HK-2 (cell line): Measurements from ENCODE around the gene MTMR12.

Source experiments
- DNase-seq: peaks from one replicate; pipeline ENCODE4 v3.0.0-alpha.2; 2018; ENCODE audit not compliant: unreplicated experiment

Gene MTMR12, protein sequence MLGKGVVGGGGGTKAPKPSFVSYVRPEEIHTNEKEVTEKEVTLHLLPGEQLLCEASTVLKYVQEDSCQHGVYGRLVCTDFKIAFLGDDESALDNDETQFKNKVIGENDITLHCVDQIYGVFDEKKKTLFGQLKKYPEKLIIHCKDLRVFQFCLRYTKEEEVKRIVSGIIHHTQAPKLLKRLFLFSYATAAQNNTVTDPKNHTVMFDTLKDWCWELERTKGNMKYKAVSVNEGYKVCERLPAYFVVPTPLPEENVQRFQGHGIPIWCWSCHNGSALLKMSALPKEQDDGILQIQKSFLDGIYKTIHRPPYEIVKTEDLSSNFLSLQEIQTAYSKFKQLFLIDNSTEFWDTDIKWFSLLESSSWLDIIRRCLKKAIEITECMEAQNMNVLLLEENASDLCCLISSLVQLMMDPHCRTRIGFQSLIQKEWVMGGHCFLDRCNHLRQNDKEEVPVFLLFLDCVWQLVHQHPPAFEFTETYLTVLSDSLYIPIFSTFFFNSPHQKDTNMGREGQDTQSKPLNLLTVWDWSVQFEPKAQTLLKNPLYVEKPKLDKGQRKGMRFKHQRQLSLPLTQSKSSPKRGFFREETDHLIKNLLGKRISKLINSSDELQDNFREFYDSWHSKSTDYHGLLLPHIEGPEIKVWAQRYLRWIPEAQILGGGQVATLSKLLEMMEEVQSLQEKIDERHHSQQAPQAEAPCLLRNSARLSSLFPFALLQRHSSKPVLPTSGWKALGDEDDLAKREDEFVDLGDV

GRCh38 chr5:32312595-32313332, at the start of gene MTMR12:
TSS of gene MTMR12 (minus strand) at chr5:32312939. CDS start at chr5:32312838, 101 bp downstream.
- peak; percentile 99 for DNase-seq

DNA sequence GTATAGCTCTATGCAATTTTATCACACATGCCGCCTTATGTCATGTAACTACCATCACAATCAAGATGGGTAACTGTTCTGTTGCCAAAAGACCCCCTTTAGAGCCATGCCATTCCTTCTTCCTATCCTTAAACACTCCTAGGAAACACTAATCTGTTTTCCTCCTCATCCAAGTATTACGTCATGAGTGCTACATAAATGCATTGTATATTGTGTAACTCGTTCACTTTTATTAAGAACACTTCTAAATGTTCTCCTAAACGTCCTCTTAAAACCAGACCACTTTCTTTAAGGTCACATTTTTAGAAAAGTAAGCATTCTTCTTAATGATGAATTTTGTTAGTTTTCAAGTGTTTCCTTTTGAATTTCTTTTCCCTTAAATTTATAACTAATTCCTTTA, 49.8 kb upstream of the MTMR12 start:
- no peak for DNase-seq

DNA sequence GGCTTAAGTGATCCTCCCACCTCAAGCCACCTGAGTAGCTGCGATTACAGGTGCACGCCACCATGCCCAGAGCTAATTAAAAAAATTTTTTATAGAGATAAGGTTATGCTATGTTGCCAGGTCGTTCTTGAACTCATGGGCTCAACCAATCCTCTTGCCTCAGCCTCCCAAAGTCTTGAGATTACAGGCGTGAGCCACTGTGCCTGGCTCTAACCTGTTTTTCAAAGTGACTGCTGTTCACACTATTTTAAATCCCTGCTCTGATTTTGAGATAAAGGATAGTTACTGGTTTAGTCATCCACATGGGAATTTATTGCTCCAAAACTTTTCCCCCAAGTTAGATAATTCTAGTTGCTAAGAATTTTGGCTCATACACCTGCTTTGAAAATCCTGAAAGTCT, 48.2 kb upstream of the MTMR12 start:
- DNase-seq, result no peak

- DNase-seq, result no peak
These were observed 45.9 kb upstream of the MTMR12 start for GRCh38 chr5:32358611-32359010.

DNA sequence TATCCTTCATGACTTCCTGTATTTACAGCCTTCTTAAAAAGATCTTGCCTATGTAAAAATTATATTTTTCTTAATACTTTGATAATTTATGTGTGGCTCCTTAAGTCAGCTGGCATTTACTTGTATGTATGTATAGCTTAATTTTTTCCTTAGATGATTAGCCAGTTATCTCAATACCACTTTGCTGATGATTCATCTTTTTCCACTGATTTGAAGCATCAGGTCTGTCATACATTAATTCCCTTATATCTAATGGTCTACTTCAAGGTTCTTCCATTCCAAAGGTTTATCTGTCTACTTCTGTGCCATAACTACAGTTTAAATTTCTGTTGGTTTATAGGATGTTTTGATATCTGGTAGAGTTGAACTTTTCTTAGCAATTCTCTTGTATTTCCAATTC, 44.9 kb upstream of the MTMR12 start:
- no peak for DNase-seq

- no peak for DNase-seq
These were observed 42.9 kb upstream of the MTMR12 start for GRCh38 chr5:32355686-32356085.

DNA sequence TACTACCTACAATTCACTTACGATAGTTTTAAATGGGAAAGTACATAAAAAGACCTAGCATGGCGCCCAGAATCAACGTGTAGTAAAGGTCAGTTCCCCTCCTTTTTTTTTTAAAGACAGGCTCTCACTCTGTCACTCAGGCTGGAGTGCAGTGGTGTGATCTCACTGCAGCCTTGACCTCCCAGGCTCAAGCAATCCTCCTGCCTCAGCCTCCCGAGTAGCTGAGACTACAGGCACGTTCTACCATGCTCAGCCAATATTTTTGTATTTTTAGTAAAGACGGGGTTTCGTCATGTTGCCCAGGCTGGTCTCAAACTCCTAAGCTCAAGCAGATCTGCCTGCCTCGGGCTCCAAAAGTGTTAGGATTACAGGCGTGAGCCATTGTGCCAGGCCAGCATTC, 40.7 kb upstream of the MTMR12 start:
- no peak for DNase-seq

DNA sequence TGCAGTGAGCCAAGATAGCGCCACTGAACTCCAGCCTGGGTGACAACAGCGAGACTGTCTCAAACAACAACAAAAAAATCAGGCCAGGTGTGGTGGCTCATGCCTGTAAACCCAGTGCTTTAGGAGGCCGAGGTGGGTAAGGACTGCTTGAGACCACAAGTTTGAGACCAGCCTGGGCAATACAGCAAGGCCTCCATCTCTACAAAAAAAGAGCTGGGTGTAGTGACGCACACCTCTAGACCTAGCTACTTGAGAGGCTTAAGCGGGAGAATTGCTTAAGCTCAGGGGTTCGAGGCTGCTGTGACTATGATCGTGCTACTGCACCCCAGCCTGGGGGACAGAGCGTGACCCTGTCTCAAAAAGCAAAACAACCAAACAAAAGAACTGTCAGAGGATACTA, 39.9 kb upstream of the MTMR12 start:
- DNase-seq, result no peak

GRCh38 chr5:32346869-32347268, 34.1 kb upstream of the MTMR12 start:
- no peak for DNase-seq

DNA sequence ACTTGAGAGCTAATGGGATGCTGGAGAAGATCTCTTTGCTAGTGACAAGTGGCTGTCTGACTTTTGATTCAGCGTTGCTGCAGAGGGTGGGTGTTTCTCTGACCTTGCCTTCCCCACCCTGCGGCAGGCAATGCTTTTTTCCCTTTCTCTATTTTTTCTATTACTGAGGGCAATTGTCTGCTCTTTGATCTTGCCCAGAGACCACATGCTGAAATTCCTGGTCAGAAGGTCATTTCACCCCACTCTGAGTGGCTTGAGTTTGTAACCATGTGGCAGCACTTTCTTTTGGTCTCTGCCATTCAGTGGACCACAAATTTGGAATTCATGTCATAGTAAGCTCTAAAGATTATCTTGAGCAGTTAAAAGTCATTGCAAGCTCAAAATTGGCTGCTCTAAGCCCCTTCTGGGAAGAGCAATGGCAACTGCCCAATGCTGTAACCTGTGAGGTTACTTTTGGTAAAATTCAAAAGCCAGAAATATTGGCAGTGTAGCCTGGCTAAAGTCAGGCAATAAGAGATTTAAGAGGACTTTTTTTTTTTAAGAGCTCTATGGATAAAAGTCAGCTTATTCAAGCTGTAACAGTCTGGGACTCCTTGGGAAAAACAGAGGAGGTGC, 30.4 kb upstream of the MTMR12 start:
- no peak for DNase-seq

- no peak for DNase-seq
These were observed 29.9 kb upstream of the MTMR12 start for GRCh38 chr5:32342656-32343055.

- no peak for DNase-seq
These were observed 27.1 kb upstream of the MTMR12 start for GRCh38 chr5:32339878-32340277.

GRCh38 chr5:32339198-32339597, 26.5 kb upstream of the MTMR12 start:
- DNase-seq, result no peak

DNA sequence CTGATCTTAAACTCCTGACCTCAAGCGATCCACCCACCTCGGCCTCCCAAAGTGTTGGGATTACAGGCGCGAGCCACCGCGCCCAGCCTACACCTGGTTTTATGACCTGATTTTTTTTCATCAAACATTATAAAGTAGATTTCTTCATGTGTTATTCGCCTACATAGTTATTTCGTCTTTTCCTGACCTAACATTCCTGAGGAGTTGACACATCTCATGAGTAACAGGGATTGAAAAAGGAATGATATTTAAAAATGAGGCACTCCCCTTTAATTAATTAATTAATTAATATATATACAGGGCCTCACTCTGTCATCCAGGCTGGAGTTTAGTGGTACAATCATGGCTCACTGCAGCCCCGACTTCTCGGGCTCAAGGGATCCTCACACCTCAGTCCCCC, 20.2 kb upstream of the MTMR12 start:
- DNase-seq, result no peak

DNA sequence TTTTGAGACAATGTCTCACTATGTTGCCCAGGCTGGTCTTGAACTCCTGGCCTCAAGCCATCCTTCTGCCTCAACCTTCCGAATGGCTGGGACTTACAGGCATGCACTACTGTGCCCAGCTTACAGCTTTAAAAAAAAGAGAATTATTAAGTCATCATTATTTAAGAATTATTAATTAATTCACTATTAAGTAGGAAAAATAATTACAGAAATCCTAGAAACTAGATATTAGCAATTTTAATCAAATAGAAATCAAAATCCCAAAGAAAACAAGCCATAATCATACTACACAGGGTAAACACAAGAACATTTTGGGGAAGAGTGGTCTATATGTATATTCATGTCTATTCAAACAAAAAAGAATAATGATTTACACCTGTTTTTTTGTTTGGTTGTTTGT, 19.6 kb upstream of the MTMR12 start:
- no peak for DNase-seq

- no peak for DNase-seq
These were observed 19.2 kb upstream of the MTMR12 start for GRCh38 chr5:32331935-32332274.

DNA sequence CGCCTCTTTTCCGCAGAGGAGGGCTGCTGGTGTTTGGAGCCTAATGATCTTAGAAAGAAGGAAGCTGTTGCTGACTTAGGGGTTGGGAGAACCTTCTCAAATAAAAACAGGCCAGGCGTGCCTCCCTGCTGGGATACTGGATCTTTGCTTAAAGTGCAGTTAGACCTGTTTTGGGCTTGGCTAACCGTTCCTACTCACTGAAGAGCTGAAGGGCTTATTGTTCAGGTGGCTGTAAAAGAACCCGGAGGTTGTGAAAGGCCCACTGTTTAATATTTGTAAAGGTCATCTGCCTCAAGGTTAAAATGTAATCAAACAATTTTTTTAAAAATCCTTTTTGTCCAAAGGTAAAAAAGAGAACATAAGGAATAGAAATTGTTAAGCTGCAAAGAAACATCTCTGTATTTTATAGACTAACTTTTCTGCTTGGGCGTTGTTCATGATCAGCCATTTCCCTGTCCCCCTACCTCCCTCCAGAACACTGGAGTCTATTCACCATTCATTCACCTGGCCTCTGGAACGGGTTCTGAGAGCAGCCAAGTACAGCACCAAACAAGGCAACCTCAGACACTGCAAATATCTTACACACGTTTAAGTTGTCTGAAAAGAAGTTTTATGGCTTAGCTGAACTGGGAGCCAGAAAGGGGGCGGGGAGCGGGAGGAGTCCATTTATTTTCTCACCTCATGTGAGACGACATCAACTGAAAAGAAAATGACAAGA, 18.6 kb upstream of the MTMR12 start:
- DNase-seq, result no peak

DNA sequence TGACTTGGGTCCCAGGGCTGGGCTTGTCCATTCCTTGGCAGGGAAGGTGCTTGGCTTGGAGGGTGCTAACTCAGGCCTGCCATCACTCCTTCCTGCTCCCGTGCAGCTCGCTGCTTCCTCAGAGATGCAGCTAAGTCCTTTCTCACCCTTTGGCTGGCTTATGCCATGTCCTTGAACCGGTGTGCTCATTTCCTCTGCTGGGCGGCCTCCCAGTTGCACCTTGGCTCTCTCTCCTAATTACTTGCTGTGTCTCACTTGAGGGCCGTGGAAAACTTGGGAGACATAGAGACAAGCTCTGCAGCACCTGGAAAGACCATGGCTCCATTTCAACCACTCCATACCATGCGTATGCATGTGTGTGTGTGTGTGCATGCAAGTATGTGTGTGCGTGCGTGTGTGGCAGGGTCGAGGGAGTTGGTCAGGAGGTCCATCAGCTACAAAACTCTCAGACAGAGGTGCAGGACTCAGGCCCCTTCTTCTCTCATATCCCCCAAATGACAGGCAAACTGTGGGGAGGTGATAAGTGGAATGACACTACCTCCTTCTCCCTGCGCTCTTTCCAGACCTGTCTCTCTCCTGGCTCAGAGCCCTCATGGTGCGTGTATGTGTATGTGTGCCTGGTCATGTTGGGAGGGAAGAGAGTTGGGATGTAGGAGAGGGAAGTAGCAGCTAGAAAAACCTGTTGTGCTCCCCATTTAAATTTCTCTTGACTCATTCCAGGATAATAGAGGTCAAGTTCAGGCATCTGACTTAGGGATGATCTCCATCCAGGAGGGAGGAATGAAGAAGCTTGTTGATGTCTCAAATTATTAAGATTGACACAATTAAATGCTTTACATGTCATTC, 17.6 kb upstream of the MTMR12 start:
- no peak for DNase-seq

DNA sequence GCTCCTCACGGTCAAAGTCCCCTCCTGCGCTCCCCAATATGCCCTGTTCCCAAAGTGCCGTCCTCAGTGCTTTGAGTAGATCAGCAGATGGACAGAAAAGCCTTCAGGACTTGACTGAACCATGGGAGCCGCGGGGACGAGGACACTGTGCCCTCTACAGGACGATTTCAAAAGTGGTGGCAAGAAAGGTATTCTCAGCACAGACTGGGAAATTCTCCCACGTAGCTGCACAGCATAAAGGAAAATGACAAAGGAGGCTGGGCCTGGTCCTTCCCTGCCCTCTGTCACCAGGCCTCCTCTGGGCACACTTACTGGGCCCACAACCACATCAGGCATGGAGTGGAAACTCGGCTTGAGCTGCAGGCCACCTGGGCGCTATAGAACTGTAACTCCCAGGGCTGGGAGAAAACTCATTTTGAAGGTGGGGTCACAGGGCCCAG, 16.7 kb upstream of the MTMR12 start:
- peak; percentile 50 for DNase-seq

DNA sequence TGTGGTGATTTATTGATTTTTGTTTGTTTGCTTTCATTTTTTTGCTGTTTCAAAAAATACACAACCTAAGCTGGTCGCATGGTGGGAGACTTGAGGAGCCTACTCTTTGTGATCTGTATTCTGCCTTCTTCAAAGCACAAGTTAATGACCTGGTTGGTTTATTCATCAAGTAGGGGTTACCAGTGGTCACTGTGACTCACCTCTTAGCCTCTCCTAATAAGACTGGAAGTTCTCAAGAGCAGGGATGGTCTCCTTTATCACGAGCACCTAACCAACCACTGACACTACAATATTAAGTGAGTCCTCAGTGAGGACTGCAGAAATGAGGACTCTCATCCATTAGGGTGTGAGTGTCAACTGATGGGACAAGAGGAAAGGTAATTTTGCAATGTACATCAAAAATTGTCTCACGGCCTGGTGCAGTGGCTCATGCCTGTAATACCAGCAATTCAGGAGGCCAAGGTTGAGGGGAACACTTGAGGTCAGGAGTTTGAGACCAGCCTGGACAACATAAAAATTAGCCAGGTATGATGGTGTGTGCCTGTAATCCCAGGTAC, 13.6 kb upstream of the MTMR12 start:
- no peak for DNase-seq
